Panc1 (cell line): Measurements from ENCODE around the gene GNAO1.

ENCODE experiments used
- TCF7L2 ChIP-seq: IDR thresholded peaks from 2 replicates; pipeline ENCODE4 v1.6.1; 2011; ENCODE audit warnings: mild to moderate bottlenecking, low read depth, low read length, inconsistent platforms
- TF ChIP-seq, protein P1 (sequence below): fragments of 450-650 bp; IDR thresholded peaks from 2 replicates; pipeline ENCODE4 v1.5.1; 2017; ENCODE audit warnings: mild to moderate bottlenecking

GRCh38 chr16:56336071-56336688 lies 144.9 kb downstream of the GNAO1 start:
- no peak for TF ChIP-seq TCF7L2
- TF ChIP-seq, protein P1, sequence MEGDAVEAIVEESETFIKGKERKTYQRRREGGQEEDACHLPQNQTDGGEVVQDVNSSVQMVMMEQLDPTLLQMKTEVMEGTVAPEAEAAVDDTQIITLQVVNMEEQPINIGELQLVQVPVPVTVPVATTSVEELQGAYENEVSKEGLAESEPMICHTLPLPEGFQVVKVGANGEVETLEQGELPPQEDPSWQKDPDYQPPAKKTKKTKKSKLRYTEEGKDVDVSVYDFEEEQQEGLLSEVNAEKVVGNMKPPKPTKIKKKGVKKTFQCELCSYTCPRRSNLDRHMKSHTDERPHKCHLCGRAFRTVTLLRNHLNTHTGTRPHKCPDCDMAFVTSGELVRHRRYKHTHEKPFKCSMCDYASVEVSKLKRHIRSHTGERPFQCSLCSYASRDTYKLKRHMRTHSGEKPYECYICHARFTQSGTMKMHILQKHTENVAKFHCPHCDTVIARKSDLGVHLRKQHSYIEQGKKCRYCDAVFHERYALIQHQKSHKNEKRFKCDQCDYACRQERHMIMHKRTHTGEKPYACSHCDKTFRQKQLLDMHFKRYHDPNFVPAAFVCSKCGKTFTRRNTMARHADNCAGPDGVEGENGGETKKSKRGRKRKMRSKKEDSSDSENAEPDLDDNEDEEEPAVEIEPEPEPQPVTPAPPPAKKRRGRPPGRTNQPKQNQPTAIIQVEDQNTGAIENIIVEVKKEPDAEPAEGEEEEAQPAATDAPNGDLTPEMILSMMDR, result no peak
